ENCODE data around the gene DCC.

Gene DCC, protein sequence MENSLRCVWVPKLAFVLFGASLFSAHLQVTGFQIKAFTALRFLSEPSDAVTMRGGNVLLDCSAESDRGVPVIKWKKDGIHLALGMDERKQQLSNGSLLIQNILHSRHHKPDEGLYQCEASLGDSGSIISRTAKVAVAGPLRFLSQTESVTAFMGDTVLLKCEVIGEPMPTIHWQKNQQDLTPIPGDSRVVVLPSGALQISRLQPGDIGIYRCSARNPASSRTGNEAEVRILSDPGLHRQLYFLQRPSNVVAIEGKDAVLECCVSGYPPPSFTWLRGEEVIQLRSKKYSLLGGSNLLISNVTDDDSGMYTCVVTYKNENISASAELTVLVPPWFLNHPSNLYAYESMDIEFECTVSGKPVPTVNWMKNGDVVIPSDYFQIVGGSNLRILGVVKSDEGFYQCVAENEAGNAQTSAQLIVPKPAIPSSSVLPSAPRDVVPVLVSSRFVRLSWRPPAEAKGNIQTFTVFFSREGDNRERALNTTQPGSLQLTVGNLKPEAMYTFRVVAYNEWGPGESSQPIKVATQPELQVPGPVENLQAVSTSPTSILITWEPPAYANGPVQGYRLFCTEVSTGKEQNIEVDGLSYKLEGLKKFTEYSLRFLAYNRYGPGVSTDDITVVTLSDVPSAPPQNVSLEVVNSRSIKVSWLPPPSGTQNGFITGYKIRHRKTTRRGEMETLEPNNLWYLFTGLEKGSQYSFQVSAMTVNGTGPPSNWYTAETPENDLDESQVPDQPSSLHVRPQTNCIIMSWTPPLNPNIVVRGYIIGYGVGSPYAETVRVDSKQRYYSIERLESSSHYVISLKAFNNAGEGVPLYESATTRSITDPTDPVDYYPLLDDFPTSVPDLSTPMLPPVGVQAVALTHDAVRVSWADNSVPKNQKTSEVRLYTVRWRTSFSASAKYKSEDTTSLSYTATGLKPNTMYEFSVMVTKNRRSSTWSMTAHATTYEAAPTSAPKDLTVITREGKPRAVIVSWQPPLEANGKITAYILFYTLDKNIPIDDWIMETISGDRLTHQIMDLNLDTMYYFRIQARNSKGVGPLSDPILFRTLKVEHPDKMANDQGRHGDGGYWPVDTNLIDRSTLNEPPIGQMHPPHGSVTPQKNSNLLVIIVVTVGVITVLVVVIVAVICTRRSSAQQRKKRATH (N-terminal part only)

DNA sequence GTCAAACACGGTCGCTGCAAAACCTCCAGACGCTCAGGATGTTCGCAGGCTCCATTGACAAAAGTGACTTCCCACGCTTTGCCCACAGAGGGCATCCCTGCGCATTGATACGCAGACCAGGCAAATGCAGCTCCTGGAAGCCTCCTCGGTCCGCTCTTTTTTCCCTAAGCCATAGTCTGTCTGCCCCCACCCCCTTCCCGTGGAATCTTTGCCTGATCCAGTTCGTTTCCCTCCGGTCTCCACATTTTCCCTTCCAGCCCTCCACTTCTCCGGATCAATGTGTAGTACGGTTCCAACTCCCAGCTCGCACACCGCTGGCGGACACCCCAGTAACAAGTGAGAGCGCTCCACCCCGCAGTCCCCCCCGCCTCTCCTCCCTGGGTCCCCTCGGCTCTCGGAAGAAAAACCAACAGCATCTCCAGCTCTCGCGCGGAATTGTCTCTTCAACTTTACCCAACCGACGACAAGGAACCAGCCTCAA is at the start of gene DCC:
Gene DCC (plus strand): TSS at position 307 of the 481 bp plus-strand sequence. CDS start 591 bp downstream, outside the sequence.
- peak within 1 kb of the TSS; percentile 39 for H3K4me3 ChIP-seq (ENCODE audit: low read length)
- DNase-seq (ENCODE audit: low read depth): peak; percentile 62
- TF ChIP-seq, protein P1, sequence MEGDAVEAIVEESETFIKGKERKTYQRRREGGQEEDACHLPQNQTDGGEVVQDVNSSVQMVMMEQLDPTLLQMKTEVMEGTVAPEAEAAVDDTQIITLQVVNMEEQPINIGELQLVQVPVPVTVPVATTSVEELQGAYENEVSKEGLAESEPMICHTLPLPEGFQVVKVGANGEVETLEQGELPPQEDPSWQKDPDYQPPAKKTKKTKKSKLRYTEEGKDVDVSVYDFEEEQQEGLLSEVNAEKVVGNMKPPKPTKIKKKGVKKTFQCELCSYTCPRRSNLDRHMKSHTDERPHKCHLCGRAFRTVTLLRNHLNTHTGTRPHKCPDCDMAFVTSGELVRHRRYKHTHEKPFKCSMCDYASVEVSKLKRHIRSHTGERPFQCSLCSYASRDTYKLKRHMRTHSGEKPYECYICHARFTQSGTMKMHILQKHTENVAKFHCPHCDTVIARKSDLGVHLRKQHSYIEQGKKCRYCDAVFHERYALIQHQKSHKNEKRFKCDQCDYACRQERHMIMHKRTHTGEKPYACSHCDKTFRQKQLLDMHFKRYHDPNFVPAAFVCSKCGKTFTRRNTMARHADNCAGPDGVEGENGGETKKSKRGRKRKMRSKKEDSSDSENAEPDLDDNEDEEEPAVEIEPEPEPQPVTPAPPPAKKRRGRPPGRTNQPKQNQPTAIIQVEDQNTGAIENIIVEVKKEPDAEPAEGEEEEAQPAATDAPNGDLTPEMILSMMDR (conservative IDR thresholded peaks at IDR 0.05; ENCODE audit: low read length): peak; percentile 63

DNA sequence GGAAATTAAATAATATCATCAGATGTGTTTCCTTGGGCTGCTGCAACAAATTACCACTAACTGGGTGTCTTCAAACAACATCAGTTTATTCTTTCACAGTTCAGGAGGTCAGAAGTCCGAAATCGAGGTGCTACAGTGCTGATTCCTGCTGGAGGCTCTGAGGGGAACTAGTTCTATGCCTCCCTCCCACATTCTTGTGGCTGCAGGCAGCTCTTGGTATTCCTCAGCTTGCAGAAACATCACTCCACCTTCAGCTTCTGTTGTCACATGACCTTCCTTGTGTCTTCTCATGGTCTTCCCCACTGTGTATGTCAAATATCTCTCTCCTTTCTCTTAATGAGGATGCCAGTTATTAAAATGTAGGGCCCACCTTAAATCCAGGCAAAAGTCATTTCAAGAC is 29.3 kb upstream of the DCC start:
- DNase-seq (ENCODE audit: low read depth): no peak
- TF ChIP-seq, protein P1 (conservative IDR thresholded peaks at IDR 0.05; ENCODE audit: low read length): no peak

DNA sequence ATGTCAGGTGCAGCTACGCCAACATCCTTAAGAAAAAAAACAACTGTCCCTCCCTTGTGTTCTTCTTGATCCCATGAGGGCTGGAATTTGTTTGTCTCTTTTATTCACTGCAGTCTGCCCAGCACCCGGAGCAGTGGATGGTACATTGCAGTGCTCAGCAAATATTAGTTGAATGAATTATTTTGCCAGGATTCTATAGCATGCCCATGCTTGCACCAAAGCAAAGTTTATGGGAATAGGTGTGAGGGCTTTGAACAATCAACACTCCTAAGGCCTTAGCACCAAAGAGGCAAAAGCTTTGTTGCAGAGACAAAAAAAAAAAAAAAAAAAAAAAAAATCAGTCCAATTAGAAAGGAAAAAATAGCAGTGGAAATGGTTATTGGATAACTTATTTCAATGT is 28.7 kb upstream of the DCC start:
- no peak overlapping the region for H3K4me3 ChIP-seq (ENCODE audit: low read length)
- DNase-seq (ENCODE audit: low read depth): no peak
- TF ChIP-seq, protein P1 (conservative IDR thresholded peaks at IDR 0.05; ENCODE audit: low read length): no peak

More for the DNA sequence above, 29.3 kb upstream of the DCC start:
- H3K4me3 ChIP-seq (ENCODE audit: low read length): no peak overlapping the region

DNA sequence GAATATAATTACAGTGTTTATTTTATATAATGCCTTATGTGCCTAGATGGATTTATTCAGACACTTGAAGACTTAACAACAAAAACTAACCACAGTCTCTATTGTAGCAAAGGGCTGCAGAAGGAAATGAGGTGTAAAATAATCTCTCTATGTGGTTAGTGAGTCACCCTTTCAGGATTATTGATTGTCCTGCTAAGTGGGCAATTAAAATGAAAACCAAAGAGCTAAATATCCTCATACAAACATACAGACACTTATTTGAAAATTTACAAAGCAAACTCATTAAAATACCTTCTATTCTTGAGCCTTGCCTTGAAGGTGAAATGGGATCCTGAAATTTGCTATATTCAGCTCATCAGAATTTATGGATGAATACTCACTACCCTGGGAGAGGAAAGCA is 27.7 kb upstream of the DCC start:
- no peak for DNase-seq (ENCODE audit: low read depth)
- no peak overlapping the region for H3K4me3 ChIP-seq (ENCODE audit: low read length)
- TF ChIP-seq, protein P1 (conservative IDR thresholded peaks at IDR 0.05; ENCODE audit: low read length): no peak

DNA sequence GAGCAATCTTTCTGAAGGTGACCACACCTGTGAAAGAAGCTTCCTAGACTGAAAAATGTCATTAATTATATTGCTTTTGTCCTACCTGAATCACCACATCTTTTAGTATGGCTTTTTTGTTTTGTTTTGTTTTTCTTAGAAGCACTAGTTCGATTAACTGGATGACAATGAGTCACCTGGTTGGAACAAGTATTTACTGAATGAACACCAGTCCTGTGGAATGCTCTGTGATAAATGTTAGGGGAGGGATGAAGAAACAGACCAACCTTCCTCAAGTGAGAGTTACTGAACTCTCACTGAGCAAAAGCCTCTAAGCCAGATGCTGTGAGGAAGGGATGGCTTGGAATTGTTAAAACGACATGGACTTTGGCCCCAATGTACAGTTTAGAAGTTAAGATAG is 26.8 kb upstream of the DCC start:
- TF ChIP-seq, protein P1 (conservative IDR thresholded peaks at IDR 0.05; ENCODE audit: low read length): no peak
- no peak for DNase-seq (ENCODE audit: low read depth)
- no peak overlapping the region for H3K4me3 ChIP-seq (ENCODE audit: low read length)

DNA sequence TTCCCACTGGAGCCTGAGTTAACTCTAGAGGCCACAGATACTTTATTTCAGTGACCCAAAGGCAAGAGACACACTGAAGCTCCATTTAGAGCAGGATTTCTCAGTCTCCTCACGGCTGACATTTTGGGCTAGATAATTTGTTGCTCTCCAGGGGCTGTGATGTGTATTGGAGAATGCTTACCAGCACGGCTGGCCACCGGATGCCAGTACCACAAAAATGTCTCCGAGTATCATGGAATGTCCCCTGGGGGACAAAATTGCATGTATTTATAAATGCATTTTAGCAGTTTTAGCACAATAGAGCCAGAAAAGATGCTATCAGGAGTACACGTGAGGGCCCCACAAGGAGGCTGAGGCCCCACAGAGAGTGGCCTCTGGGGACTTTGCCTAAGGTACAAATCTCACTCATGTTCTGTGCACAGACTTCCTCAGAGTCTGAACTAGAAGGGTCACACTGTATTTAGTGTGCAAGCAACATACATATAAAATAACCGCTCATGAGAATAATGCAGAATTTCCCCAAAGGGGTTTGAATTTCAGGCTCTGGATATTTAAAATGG is 20.5 kb upstream of the DCC start:
- no peak for DNase-seq (ENCODE audit: low read depth)
- no peak overlapping the region for H3K4me3 ChIP-seq (ENCODE audit: low read length)
- TF ChIP-seq, protein P1 (conservative IDR thresholded peaks at IDR 0.05; ENCODE audit: low read length): no peak

All from AG10803 (cell line).